Measurements from ENCODE around the gene LOXL4.
A peak's percentile ranks its signal among the peaks of the same experiment; 100 is the strongest.

The LOXL4 gene

DNA sequence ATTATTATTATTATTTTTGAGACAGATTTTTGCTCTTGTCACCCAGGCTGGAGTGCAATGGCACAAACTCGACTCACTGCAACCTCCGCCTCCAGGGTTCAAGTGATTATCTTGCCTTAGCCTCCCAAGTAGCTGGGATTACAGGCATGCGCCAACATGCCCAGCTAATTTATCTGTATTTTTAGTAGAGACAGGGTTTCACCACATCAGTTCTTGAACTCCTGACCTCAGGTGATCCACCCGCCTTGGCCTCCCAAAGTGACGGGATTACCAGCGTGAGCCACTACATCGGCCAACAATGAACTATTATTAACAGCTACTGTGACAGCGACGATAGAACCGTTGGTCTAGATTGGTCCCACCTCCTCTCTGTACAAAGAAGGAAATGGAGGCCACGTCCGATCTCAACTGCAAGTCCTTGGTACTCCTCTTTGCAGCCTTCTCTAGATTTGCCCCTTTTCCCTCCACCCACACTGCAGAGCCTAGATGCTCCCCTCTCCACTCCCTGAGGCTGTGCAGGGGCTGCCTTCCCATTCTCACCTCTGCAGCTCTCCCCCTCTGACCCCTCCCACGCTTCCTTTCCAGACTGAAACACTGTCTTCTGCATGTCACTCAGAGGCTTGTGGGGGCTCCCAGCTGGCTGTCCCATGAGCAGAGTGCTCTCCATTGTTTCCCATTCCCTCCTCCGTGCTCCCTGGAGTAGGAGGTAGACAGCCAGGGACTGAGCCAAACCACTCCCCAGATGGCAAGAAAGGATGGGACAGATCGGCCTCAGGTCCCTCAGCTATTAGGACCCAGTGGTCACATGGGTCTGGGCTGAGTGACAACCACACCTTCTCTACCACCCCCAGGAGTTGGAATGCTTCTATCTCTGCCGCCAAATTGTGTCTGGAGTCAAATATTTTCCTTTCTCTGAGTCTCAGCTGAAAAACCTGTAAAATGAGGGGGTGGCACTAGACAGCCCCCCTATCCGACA, 2.3 kb downstream of the LOXL4 start:
- peak; percentile 16 for DNase-seq (ENCODE audit: low spot score)
- peak; percentile 58 for FAIRE-seq

DNA sequence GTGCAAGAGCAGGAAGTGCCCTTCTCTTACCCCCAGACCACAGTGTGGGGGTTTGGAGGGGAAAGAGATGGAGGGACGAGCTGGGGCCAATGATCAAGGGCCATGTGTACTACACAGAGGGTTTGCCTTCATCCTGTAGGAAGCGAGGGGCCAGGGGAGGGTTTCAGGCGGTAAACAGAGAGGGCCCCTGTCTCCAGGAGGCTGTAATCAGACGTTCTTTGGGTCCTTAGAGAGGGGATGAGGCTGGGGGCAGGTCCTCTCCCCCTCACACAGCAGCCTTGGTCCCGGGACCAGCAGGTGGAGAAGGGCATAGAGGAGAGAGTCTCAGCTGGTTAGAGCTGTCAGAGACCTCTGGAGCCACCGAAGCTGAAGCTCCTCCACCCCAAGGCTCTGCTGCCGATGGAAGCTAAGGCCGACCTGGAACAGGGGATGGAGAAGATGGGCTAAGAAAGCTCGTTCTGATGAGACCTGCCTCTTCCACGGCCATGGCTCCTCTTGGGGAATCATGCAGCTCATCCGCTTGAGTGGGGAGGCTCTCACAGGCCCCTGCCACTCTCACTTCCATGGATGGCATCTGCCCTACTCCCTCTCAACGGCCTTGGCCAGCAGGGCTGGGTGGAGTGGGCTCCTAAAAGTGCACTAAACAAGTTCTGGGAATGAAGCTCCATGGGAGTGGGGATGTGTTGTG, 3.5 kb downstream of the LOXL4 start:
- peak; percentile 42 for FAIRE-seq

DNA sequence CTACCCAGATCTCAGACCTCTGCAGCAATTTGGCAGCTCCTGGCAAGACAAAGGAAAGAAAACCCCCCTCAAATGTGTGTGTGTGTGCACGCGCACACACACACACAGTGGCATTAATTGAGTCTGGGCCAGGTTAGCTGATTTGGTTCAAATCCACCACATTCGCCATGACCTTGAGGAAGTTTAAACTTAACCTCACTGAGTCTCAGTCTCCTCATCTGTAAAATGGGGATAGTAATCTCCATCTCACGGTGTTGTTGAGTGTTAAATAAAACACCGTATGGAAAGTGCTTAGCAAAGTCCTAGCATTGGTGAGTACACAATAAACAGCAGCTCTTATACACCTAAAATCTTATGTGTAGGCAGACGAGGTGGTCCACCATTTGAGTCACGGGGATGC, 4.9 kb downstream of the LOXL4 start:
- FAIRE-seq (no peak), DNase-seq (ENCODE audit: low spot score) (no peak)

More for the DNA sequence above, 3.5 kb downstream of the LOXL4 start:
- no peak for DNase-seq (ENCODE audit: low spot score)

DNA sequence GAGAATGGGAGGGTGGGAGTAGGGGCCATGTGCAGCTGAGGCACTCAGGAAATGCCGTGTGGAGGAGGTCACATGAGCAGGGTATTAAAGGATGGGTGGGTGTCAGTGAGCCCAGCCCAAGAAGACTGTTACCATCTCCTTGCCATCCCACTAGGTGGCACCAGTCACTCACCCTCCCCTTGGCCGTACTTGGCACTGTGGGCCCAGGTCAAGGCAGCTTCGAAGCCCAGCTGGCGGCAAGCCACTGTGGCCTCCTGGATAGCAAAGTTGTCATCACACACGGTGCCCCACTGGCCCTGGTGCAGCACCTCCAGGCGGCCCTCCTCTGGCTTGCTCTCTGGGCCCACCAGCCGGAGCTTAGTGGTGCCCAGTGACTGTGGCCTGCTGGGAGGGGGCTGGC, 5.4 kb downstream of the LOXL4 start:
- DNase-seq (ENCODE audit: low spot score), result peak; percentile 28
- FAIRE-seq, result peak; percentile 67

GRCh38 chr10:98261436-98262277, 6.3 kb downstream of the LOXL4 start:
- DNase-seq (ENCODE audit: low spot score), result no peak
- FAIRE-seq, result no peak

DNA sequence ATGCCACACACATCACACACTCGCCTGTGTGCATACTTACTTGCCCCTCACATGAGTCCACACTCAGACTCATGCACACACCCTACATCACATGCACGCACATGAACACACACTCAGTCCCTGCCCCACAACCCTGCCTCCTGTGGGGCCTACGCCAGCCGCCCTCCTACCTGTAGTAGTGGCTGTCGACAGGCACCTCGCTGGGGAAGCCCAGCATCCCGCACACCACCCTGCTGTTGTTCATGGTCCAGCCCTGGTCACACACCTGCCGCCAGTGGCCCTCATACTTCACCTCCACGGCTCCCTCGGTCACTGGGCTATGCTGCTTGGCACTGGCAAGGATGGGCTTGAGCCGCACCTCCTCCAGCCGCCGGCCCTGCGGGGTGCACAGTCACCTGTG, 7.2 kb downstream of the LOXL4 start:
- FAIRE-seq, result peak; percentile 5

DNA sequence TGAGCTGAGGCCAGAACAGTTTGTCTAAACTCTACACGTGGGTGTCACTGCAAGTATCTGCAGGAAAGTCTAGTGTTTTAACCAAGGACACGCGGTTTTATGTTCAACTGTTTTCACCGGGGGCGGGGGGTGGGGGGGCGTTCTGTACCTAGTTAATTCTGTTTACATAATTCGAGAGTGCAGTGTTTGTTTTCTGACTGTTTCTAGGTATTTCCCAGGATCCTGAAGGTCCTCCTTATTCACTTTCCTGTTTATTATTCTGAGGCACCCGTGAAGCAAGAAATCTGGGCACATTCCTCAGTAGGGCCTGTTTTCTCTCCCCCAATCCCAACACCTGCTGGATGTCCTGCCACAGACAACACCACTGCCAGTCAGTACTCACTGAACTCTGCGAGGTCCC, 7.6 kb downstream of the LOXL4 start:
- FAIRE-seq (no peak), DNase-seq (ENCODE audit: low spot score) (no peak)

More for the DNA sequence above, 7.2 kb downstream of the LOXL4 start:
- DNase-seq (ENCODE audit: low spot score), result no peak

- FAIRE-seq, result peak; percentile 20
- no peak for DNase-seq (ENCODE audit: low spot score)
Observed at GRCh38 chr10:98259606-98260315, 8.2 kb downstream of the LOXL4 start.

DNA sequence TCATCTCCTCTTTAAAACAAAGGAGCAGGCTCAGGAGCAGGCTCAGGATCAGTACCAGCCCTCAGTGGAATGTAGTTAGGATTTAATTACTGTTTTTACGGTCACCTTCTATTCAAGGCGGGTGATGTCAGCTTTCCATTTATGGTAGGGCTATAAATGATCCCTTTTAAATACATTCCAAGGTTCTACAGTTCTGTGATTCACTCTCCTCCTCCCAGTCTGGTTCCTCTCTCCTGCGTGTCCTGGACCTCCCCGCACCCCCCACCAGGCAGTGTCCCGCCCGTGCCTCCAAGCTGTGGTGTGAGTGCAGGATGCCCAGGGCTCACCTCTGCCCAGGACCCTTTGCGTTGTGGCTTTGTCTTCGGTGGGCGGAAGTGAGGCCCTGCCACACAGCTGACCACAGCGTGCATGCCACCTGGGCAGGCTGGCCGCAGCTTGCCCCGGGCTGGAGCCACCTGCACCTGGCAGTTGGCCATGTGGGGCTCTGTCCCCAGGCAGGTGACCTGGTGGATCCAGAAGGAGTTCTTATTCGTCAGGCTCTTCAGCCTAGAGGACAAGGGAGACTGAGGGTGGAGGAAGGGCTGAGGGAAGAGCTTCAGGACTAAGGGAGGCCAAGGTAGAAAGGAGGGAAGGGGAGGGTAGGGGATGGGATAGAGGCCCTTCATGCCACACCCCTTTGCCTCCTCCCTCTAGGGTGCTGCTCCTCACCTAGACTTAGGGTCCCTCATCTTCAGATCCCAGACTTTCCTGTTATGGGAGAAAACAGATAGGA, 9.1 kb downstream of the LOXL4 start:
- DNase-seq (ENCODE audit: low spot score), result no peak

DNA sequence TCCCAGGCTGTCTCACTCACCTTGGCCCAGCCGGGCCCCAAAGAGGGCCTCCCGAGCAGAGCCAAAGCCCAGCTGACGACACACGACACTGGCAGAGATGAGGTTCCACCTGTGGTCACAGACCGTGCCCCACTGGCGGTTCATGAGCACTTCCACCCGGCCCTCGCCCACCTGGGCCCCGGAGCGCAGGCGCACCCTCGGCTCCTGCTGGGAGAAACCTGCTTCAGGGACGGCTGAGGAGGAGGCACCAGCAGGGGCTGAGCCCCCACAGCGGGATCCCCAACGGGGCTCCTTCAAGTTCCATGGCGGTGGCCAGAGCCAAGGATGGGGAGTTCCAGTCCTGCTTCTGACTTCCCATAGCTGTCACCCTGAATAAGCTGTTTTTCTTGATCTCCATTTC, 10.0 kb downstream of the LOXL4 start:
- FAIRE-seq (no peak), DNase-seq (ENCODE audit: low spot score) (no peak)

More for the DNA sequence above, 9.1 kb downstream of the LOXL4 start:
- FAIRE-seq, result no peak

DNA sequence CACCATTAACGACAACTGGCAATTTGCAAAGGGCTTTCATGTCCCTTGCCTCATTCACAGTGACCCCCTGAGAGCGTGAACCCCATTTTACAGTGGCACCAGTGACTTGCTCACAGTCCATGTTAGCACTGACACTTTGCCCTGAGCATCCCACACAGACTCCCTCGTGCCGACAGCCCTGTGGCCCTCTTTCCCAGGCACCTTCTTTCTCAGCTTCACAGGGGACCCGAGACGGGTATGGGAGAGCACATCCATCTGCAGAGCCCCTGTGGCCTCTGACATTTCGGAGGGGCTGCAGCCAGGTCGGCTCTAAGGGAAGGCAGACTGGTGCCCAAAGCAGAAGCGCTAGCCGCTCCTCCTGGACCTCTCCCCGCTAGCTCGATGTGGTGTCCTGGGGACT, 10.8 kb downstream of the LOXL4 start:
- DNase-seq (ENCODE audit: low spot score) (no peak), FAIRE-seq (no peak)

GRCh38 chr10:98256692-98257091, 11.3 kb downstream of the LOXL4 start:
- no peak for DNase-seq (ENCODE audit: low spot score)

DNA sequence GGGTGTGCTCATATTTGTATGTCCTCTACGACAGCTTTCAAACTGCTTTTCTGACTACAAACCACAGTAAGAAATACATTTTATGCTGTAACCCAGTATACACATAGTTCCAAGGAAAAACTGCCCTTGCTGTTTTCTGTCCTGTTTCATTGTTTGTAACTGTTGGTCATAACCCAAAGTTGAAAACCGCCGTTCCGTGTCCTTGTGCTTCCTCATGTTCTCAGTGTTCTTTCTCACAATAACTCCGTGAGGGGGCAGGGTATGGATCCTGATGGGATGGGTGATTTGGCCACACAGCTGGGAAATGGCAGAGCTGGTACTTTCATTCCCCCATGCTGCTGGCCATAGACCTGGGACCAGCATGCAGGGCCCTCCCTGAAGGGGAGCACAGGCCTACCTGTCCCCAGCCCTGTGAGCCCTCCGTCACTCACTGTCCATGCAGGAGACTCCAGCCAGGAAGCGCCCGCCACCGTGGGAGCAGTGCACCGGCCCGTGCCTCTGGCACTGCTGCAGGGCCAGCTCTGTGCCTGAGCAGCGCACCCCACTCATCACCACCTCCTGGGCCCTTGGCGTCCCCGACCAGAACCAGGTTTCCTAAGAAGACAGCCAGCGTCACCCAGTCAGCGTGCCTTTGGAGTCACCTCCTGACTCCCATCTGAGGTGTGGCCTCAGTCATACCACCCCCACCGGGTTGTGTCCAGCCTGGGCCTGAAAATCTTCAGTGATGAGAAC, 12.7 kb downstream of the LOXL4 start:
- DNase-seq (ENCODE audit: low spot score), result no peak
- no peak for FAIRE-seq

More at GRCh38 chr10:98256692-98257091, 11.3 kb downstream of the LOXL4 start:
- FAIRE-seq, result no peak

- DNase-seq (ENCODE audit: low spot score), result no peak
Observed at GRCh38 chr10:98254234-98254974, 13.6 kb downstream of the LOXL4 start.

DNA sequence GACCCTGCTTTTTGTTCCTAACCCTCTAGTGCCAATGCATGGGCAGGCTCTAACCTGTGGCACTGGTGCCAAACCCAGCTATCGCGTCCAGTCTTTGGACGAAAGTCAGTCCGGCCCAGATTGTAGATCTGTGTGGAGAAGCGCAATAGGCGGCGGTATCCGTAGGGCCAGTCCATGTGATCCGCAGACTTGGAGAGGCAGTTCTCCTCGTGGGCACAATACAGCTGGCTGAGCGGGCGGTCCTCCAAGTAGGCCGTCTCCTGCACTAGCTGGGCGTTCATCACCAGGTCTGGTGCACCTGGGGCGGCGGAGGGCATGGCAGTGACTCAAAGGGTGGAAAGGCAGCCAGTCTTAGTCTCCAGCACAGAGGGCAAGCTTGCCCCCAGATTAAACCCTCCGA, 14.5 kb downstream of the LOXL4 start:
- no peak for FAIRE-seq
- DNase-seq (ENCODE audit: low spot score), result no peak

More at GRCh38 chr10:98254234-98254974, 13.6 kb downstream of the LOXL4 start:
- no peak for FAIRE-seq

DNA sequence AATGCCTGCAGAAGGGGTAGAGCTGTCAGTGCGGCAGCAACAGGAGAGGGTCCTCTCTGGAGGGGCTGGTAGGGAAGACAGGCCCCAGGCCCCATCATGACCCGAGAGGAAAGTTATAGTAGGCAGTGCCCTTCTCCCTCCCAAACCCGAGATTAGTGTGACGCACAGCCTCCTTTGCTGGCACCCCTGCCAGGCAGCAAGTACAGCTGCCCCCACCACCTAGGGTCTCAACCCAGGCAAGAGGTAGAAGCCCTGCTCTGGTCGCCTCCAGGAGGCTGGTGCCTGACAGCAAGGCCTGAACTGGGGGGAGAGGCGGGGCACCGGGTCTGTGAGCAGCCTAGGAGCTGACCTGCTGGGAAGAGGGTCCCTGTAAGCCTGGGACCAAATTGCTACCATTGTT, 15.5 kb downstream of the LOXL4 start:
- FAIRE-seq (no peak), DNase-seq (ENCODE audit: low spot score) (no peak)

GRCh38 chr10:98251399-98251798, 16.6 kb downstream of the LOXL4 start:
- no peak for DNase-seq (ENCODE audit: low spot score)
- FAIRE-seq, result no peak

GRCh38 chr10:98249134-98249533, 18.9 kb downstream of the LOXL4 start:
- DNase-seq (ENCODE audit: low spot score) (no peak), FAIRE-seq (no peak)

DNA sequence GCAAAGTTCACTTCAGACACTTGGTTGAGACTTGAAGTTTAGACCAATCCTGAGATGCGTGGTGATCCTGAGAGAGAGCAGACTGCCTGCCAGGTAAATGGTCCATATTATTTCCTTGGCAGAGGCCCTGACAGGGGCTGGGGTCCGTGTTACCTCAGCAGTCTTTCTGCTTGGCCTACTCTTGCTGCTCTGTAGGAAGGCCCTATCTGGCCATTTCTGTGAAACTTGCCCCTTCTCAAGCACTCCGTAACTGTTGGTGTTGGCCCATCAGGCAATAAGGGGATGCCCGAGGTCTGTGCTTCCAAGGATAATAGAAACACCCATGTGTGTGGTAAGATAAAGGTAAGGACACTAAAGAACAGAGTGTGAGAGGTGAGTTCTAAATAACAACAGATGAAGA, 20.0 kb downstream of the LOXL4 start:
- DNase-seq (ENCODE audit: low spot score), result no peak
- no peak for FAIRE-seq

All from urothelium cell line (cell line).